Measurements from ENCODE around the gene PIGW.

Gene PIGW

DNA sequence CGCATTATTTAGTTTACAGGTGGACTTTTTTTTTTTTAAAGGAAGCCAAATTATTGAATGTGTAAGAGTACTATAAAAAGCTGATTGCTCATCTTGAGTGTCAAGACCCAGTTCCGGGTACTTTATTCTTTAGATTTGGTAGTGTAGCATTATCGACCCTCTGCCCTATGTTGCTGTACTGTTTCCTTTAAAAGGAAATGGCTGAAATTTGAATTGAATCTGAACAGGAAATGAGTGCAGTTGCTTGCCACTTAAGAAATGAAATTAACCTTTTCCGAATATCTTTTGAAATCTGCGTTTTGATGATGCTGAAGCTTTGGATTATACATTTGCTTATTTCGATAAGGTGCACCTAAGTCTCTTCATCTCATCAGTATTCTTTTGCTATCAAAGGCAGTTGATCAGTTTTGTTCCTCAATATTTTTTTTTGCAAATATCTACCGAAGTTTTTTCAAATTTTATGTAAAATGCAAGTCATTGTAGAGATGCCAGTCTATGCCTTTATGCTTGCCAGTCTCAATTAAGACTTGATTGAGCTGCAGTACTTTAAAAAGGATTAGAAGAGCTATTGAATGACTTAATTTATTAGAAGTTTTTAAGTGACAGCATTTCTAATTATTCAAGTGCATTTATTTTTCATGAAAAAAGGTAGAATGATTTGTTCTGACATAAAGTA, 11.8 kb downstream of the PIGW start:
- DNase-seq (ENCODE audit: low spot score) = no peak

DNA sequence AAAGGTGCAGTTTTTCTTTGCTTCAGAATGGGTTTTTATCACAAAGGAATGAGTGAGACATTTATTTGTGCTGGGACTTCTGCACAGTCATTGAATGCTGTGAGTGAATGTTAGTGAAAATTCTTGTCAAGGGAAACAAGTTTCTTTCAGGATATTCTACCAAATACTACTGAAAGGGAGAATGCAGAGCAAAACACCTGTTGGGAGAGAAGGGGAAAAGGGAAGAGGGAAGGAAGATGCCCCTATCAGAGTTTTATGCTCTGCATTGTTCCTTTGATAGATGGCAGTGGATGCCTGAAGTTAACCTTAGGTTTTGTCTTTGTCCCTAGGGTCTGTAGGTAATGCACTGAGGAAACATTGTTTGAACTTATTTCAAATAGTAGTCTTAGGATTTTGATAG, 13.0 kb downstream of the PIGW start:
- no peak for DNase-seq (ENCODE audit: low spot score)

DNA sequence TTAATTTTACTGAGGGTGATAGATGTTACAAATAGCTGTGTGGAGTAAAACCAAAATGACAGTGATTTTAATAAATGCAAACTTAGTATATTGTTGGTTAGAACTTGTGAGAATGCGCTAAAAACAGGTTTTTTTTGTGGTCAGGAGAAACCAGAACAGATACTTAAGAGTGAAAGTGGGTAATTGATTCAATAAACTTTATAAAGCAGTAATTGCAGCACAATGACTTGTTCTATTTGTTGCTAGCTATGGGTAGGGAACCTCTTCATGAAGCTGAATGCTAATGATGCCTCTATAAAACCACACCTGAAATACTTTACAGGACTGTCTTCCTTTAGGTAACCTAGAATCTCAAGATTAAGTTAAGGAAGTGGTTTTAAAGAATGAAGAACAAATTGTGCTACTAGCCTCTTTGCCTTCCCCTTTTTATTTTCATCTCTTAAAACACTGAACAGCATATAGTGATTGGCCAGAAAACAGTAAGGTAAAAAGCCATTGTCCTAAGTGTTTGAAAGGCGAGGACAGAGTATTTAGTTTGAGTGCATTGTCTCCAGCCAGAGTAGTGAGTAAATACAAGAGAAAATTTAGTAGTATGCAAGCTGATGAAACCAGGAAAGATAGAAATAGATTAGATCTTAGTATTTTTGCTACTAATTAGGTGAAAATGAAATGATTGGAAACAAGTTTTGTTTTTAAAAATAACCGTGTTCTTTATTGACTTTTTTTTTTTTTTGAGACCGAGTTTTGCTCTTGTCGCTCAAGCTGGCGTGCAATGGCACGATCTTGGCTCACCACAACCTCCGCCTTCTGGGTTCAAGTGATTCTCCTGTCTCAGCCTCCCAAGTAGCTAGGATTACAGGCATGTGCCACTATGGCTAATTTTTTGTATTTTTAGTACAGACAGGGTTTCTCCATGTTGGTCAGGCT, 16.0 kb downstream of the PIGW start:
- no peak for DNase-seq (ENCODE audit: low spot score)

GRCh38 chr17:36553459-36553858, 18.7 kb downstream of the PIGW start:
- no peak for DNase-seq (ENCODE audit: low spot score)

- no peak for DNase-seq (ENCODE audit: low spot score)
Observed at GRCh38 chr17:36566081-36566480, 31.3 kb downstream of the PIGW start.

DNA sequence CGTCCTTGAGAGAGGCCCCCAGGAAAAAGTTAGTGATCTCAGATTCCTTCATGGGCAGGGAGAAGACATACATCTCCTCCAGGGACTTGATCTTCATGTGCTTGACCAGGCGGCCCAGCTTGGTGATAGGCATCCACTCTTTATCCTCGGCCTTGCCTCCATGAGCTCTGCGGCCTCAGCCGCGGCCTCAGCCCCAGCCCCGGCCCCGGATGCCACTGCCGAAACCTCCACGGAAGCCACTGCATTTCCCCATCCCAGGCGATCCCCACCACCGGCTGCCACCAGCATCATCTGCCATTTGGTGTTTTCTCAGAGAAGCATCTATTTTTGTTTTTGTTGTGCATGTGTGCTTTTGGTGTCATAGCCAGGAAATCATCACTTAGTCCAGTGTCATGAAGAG, 40.2 kb downstream of the PIGW start:
- DNase-seq (ENCODE audit: low spot score) = no peak

DNA sequence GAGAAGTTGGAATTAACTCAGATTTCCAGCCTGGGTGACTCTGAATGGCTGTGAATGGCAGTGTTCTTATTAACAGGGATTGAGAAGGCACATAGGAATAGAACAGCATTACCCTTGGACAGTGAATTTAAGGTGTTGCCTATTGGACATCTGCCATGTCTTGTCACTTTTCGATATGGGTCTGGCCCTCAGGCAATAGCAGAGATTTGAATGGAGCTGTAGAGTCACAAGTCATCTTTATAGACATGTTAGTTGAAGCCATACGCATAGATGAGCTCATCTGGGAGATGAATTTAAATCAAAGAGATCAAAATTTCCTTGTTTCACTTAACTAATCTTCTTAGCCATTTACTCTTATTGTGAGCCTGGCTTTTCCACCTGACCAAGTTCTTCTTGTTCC, 42.0 kb downstream of the PIGW start:
- DNase-seq (ENCODE audit: low spot score) = no peak

GRCh38 chr17:36578671-36579070, 43.9 kb downstream of the PIGW start:
- no peak for DNase-seq (ENCODE audit: low spot score)

- DNase-seq (ENCODE audit: low spot score) = no peak
Observed at GRCh38 chr17:36583787-36584186, 49.0 kb downstream of the PIGW start.

- DNase-seq (ENCODE audit: low spot score) = peak; percentile 49
Observed at GRCh38 chr17:36586138-36586537, 51.4 kb downstream of the PIGW start.
